Transverse colon (tissue), 3 donors: ENCODE data around the gene LMTK3.

Experiments
- POLR2A ChIP-seq: fragments of 450-650 bp; IDR thresholded peaks from one replicate; pipeline ENCODE4 v1.6.1; 2016; ENCODE audit warnings: antibody characterized with exemption, mild to moderate bottlenecking, moderate library complexity
- POLR2AphosphoS5 ChIP-seq, 3 donors: sonication (generic); formaldehyde crosslinking; IDR thresholded peaks; one replicate each; pipeline ENCODE4 v1.6.1; 2016; ENCODE audit warnings: antibody characterized with exemption in 3 of 3

- TF ChIP-seq POLR2AphosphoS5 (IDR thresholded peaks at IDR 0.05), result peak in 2 of 3 donors; percentile 47
- TF ChIP-seq POLR2A, result no peak
Observed at GRCh38 chr19:48480183-48480557, 31.5 kb downstream of the LMTK3 start.
